Right lobe of liver (tissue), 4 donors: ENCODE data around the gene KCNN3.
"Not testable (repeated sequence)": the region's sequence is repeated elsewhere in the genome, so short reads cannot be mapped to it uniquely, and the experiment has no call there.

Experiments
- CTCF ChIP-seq, 4 donors: fragments of 200-600 bp in 3 of 4; fragments of 450-650 bp in 1 of 4; IDR thresholded peaks; one replicate each; pipeline versions ENCODE4 v1.5.1 to v1.8.0; 2016 to 2022; ENCODE audit warnings: antibody characterized with exemption in 4 of 4, mild to moderate bottlenecking in 2 of 4
- POLR2A ChIP-seq: fragments of 450-650 bp; IDR thresholded peaks from one replicate; pipeline ENCODE4 v1.6.1; 2017; ENCODE audit warnings: antibody characterized with exemption, mild to moderate bottlenecking
- donor health status: DM: no; HTN: no; CAD: no.
- donor health status: DM: no; HTN: no; CAD: no.
- donor health status: DM: no; HTN: yes; CAD: no.

GRCh38 chr1:154671412-154671811 is 198.7 kb downstream of the KCNN3 start:
- TF ChIP-seq POLR2A; CTCF (IDR thresholded peaks at IDR 0.05): not testable (repeated sequence)
